ENCODE results near the gene NPRL2.

The NPRL2 gene

DNA sequence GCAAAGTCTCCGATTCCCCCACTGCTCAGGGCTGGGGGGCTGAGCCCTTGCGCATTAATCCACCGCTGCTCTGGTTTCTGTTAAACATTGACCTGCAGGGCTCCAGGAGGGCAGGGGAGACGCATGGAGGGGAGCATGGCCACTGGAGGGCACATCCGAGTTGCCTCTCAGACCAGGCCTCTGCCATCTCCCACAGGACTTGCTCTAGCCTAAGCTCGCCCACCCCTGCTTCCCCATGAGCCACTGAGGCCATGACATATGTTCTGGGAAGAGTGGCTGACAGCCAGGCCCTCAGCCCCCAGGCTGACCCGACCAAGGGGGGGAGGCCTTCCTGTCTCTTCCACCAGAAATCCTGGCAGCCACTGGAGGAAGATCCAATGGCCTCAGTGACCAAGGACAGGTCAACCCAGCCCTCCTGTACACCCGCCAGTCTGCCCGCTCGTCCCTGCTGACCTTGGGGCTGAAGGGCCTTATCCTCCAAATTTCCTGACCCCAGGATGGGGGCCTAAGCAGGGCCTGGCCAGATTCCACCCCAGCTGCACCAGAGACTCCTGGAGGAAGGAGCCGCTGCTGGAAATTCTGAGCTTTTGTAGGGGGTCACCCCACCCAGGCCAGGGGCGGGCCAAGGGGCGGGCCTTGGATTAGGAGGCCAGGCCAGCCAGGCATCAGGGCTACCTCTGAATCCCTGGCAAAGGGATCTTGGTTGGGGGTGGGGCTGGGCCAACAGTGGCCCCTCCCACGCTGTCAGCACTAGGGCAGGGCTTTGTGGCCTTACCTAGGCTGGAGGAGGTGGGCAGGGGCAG, 47.4 kb downstream of the NPRL2 start, which contains the start of gene HYAL1:
Gene HYAL1 (minus strand): TSS at position 562 of the 803 bp plus-strand sequence. CDS start 618 bp downstream, outside the sequence.
- DNase-seq: no peak

DNA sequence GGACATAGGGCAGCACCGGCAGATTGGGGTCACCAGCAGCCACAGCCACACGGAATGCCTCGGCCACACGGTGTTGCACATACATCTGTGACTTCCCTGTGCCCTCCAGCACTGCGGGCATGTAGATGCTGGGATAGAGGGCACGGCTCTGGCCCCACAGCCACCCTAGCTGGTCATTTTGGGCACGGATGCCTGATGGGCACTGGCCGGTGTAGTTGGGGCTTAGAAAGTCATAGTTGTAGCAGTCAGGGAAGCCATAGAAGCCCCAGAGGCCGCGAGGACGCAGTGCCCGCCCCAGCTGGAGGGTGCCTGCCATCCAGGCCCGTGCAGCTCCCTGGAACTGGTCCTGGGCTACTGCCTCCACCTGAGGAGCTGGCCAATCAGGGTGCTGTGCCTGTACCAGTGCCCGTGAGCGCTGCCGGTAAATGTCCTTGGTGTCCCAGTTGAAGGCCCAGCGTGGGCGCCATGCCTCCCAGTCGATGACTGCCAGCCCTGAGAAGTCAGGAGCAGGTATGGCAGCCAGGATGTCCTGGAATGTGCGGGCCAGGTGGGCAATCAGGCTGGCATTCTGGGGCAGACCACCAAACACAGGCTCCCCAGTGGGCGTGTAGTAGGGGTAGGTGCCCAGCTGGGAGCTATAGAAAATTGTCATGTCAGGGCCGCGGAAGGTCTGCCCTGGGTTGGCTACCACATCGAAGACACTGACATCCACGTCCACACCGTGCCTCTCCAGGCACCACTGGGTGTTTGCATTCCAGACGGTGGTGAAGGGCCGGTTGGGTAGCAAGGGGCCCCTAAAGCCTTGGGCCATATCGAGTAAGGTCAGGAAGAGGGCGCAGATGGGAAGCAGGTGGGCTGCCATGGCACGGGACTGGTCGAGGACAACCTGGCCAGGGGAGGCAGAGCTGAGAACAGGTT, 48.2 kb downstream of the NPRL2 start:
- no peak for DNase-seq

DNA sequence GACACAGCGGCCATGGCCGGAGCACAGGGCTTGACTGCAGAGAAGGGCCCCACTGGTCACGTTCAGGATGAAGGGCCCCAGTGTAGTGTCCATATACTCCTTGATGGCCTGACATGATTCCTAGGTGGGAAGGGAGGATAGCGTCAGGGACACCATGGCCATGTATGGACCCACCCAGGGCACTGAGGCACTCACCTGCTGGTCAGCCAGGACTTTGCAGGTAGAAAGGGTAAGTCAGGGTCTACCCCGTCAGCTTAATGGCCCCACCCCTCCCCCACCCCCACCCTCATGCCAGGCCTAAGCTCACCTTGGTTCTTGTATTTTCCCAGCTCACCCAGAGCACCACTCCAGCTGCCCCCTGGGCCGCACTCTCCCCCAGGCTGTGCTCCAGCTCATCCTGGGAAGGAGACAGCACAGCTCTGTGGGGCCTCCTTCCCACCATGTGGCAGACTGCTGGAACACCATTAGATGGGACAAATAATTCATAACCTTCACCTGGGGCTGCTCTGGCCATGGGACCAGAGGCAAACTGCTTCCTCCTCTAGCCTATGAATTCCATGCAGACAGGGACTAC, 49.8 kb downstream of the NPRL2 start:
- no peak for DNase-seq

DNA sequence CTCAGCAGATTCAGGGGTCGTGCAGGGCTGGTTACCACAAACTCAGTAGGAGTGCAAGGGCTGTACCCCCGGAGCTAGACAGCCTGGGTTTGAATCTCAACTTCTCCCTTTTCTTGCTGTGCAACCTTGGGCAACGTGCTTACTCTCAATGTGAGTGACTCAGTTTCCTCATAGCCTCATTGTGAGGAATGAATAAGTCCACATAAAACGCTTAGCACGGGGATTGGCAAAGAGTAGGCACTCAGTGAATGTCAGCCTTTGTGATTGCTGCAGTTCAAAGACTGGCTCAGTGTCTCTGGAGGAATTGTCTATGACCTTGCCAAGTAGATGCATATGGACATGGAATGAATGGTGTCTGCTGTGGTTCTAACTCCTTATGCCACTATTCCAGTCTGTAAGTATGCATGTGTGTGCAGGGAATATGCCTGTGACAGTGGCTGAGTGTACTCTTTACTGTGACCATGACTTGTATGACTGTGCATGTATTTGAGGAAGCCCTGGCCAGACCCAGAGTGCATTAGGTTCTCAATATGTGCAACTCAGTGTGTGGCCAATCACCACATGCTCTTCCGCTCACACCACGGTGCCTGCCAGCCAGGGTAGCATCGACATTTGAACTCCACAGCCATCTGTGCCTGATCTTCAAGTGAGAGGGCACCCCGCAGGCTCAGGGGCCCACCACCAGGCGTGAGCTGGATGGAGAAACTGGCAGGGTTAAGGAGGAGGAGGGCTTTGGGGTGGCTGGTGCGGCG, 50.5 kb downstream of the NPRL2 start:
- peak; percentile 13 for DNase-seq

DNA sequence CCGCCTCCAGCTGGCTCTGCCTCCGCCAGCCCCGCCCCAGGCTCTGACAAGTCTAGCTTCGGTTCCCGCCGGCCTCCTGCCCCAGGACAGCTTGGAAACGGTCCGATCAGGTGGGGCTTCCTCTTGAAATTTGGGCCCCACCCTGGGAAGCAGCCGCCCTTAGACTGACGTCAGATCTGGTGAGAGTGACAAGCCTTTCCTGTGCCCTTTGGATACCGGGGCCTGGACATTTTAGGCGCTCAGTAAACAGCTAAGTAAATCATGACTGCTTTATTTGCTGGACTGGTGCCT, 51.0 kb downstream of the NPRL2 start:
- no peak for DNase-seq

DNA sequence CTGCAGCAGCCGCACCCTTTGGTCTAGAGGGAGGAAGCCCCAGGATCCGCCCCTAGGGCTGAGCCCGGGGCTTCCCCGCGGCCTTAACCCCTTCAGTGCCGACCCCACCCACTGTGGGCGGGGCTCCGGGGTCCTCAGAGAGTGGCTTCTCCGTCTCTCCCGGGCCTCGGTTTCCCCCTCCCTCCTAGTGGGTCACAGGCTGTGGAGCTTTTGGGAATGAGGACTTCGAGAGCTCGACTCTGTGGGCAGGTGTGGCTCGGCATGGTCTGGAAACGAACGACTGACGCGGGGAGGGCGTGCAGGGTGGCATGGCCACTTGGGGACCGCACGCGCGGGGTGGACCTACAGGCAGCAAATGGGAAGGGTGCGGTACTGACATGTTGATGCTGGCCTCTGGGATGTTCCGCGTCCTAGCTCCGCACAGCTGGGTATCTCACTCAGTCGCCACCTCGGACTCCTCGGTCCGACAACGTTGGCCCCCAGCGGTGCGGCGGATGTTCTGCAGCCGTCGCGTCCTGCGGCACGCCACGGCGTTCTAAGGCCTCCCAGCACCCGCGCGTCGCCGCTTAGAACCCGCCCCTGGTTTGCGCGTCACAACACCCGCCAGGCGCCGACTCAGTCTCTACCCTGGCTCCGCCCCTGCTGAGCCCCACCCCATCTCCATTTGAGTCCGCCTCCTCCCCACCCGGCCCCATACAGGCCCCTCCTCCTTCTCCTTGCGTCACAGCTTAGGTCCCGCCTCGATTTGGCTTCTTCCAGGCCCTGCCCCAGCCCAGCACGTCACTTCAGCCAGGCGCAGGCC, 51.5 kb downstream of the NPRL2 start, which contains the start of the genes HYAL3 and NAA80:
Gene HYAL3 (minus strand): TSS at position 570 of the 802 bp plus-strand sequence. CDS start 3,803 bp downstream, outside the sequence.
Gene NAA80 (minus strand): TSS at position 570 of the 802 bp plus-strand sequence. CDS start 1,942 bp downstream, outside the sequence.
- peak; percentile 93 for DNase-seq

DNA sequence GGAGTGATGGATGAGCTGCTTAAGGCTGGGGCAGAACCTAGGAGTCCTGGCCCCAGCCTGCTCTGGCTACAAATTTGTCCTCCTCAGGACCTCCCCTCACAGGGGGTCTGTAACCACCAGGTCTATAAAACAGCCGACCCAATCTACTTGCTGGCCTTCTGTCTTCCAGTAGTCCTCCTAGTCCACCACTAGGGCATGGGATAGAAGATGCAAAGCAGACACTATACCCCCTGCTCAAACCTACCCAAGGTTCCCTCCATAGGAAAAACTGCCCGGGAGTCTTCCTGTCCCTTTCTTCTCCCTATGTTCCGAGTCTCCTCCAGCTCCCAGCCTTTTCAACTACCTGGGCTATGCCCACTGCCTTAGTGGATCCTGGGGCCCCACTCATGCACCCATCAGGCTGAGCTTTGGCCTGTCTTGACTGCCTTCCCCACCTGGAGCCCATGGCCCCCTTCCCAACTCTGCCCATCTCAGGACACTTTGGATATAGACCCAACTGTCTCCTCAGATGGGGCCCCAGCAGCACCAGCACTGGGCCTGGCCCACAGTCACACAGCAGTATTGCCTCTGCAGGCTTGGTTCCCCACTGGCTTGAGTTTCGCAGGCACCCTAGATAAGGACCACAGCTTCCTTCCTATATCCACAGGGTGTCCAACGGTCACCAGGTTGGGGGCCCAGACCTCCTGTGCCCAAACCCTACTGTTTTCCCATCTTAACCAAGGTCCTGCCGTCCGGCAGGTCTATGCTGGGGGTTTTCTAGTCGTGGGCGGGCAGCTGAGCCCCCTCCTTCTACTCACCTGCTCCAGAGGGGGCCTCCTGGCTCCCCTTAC, 52.5 kb downstream of the NPRL2 start:
- DNase-seq: no peak

DNA sequence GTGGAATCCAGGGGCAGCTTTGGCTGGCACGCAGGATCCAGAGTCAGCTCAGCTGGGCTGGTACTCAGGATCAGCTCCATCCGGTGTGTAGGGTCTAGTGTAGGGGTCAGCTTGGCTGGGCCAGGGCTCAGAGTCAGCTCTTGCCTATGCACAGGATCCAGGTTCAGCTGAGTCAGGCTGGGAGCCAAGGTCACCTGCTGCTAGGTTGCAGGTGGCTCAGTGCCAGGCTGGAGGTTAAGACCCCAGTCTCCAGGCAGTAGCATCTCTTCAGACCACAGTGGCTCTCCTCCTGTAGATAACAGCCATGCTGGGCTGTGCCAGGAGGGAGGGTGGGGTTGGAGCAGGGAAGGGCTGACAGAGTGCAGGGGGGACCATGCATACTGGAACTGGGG, 53.2 kb downstream of the NPRL2 start:
- no peak for DNase-seq
